ENCODE data around the gene MACROD2.

MACROD2 gene

DNA sequence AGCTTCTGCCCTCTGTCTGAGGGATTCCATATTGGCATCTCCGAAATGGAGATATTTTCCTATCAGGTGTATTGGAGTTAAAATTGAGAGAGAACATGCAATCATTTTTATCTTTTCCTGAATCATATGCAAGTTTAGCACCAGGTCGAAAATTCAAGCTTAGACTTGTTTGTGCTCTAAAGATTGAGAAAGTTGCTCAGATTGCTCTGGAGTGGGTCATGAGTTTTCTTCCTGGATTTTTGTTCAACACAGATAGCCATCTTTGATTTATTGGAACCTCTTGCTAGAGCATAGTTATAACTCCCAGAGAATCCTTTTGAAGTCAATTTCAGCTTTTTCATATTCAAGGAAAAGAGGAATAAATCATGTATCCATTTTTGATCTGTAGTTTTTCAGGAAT lies 715.6 kb downstream of the MACROD2 start:
- DNase-seq (ENCODE audit: low spot score), result no peak

GRCh38 chr20:14711652-14712051 lies 716.3 kb downstream of the MACROD2 start:
- DNase-seq (ENCODE audit: low spot score), result no peak

- no peak for DNase-seq (ENCODE audit: low spot score)
Measured at GRCh38 chr20:14712302-14712739, 717.0 kb downstream of the MACROD2 start.

GRCh38 chr20:14715400-14715799 lies 720.1 kb downstream of the MACROD2 start:
- no peak for DNase-seq (ENCODE audit: low spot score)

- no peak for DNase-seq (ENCODE audit: low spot score)
Measured at GRCh38 chr20:14716351-14716801, 721.1 kb downstream of the MACROD2 start.

- no peak for DNase-seq (ENCODE audit: low spot score)
Measured at GRCh38 chr20:14717134-14717999, 722.1 kb downstream of the MACROD2 start.

- peak; percentile 66 for DNase-seq (ENCODE audit: low spot score)
Measured at GRCh38 chr20:14720251-14720650, 724.9 kb downstream of the MACROD2 start.

GRCh38 chr20:14721926-14722452 lies 726.7 kb downstream of the MACROD2 start:
- no peak for DNase-seq (ENCODE audit: low spot score)

- DNase-seq (ENCODE audit: low spot score), result no peak
Measured at GRCh38 chr20:14723614-14724013, 728.3 kb downstream of the MACROD2 start.

- DNase-seq (ENCODE audit: low spot score), result no peak
Measured at GRCh38 chr20:14724036-14724435, 728.7 kb downstream of the MACROD2 start.

- no peak for DNase-seq (ENCODE audit: low spot score)
Measured at GRCh38 chr20:14724468-14724867, 729.2 kb downstream of the MACROD2 start.

DNA sequence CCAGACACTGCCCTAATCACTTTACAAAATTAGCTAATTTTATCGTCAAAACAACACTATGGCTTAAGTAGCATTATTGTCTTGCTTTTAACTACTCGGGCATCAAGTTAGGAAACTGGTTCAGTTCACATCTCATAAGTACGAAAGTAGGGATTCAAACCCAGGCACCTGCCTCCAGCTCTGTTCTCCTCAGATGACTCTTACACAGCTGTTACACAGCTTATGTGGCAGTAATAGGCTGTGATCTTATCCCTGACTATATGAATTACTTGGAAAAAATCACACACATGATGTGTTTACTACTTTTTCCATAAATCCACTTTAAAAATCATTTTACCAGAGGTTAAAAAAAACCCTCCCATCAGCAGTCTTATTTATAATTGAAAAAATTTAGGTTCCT lies 731.3 kb downstream of the MACROD2 start:
- no peak for DNase-seq (ENCODE audit: low spot score)

- no peak for DNase-seq (ENCODE audit: low spot score)
Measured at GRCh38 chr20:14727485-14728150, 732.3 kb downstream of the MACROD2 start.

DNA sequence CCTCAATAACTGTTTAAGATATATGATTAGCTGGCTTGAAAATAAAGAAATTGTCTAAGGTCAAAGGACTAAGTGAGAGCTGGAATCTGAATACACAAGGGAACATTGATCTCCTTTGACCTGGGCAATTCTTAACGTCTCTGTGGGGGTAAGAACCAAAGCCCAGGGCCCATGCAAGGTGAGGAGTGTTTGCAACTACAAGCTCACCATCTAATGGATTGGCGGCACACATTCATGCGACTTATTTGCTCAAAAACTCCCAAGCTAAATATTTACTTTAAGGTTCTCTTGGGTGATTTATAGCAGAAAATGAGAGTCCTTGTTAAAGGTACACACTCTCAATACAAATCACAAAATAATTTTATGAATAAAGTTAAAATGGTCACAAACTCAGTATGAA lies 734.1 kb downstream of the MACROD2 start:
- no peak for DNase-seq (ENCODE audit: low spot score)

- DNase-seq (ENCODE audit: low spot score), result no peak
Measured at GRCh38 chr20:14732343-14732742, 737.0 kb downstream of the MACROD2 start.

DNA sequence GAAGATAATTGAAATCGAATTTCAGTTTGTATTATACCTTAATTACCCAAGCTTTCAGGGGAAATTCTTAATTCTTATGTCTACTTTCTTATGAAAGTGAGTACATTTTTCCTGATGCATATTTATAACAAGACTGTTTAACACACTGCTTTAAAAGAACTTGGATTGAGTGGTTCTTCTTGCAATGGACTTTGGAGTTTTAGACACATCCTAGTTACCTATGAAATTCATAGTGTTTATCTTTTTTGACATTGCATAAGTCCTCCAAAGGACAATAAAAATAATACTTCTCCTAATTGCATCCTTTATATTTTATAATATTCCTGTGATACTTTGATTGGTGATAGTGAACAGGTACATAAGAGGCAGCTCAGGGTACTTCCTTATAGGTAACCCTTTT lies 737.7 kb downstream of the MACROD2 start:
- no peak for DNase-seq (ENCODE audit: low spot score)

DNA sequence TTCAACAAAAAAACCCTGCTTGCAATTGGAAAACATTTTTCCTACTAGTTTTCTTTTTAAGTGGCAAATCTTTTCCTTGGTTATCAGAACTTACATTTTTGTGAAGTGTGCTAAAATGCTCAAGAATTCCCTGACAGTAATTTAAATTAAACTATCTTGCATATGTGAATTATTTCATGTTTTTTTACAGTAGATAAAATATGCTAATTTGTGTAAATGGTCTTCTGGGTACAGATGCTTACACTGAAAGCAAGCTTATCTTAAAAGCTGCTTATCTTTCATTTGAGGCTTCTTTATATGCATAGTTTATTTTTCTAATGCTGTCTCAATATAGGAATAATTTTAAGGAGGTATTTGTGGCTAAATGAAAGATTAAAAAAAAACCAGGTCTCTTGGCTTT lies 745.1 kb downstream of the MACROD2 start:
- no peak for DNase-seq (ENCODE audit: low spot score)

DNA sequence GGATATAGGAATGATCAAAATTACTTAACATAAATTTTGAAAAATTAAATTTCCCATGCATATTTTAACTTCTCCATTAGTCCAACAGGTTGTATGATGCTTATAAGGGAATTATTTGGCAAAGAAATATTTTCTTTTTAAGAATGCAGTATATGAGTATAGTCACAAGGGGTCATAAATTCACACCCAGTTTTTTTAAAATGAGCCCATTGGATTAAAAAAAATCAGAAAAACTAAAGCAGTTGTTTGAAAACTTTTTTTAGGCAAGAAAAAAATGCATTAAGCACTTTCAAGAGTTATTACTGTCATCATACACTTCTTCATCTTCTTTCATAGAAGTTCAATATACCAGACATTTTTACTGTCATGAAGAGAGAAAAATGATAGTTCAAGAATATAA lies 746.3 kb downstream of the MACROD2 start:
- no peak for DNase-seq (ENCODE audit: low spot score)

- no peak for DNase-seq (ENCODE audit: low spot score)
Measured at GRCh38 chr20:14744723-14745122, 749.4 kb downstream of the MACROD2 start.

DNA sequence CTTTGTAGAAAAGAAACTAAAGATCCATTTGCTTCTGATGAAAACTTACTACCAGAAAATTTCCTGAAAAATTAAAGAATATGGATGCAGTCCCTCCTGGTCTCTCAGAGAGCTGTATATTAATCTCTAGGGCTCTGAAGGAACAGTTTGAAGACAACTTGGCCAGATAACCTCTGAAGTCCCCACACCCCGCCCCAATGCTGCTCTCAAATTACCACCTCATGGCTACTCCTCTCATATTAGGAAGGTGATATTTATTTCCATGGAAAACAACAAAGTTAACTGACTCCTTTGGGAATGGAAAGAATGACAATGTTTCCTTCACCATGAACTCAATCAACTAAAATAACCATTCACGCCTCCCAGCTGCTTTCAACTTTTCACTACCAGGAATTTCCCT lies 750.5 kb downstream of the MACROD2 start:
- no peak for DNase-seq (ENCODE audit: low spot score)

GRCh38 chr20:14751191-14751590 lies 755.9 kb downstream of the MACROD2 start:
- DNase-seq (ENCODE audit: low spot score), result no peak

GRCh38 chr20:14757728-14758127 lies 762.4 kb downstream of the MACROD2 start:
- no peak for DNase-seq (ENCODE audit: low spot score)

DNA sequence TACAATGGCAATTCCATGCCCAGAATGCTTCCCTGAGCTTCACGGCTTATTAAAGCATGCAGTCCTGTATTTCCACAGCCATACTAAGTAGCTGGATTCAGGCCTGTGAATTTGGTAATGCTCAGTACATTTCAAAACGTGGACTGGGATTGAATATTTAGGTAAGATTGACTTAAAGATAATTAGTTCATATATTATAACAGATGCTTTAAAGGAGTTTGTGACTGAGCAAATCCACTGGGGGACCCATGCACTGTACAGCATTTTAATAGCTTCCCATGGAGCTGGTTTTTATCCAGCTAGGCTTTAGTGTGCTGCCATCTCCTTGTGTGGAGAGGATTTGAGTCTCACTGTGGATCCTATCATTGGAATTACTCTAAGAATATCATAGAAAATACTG lies 763.0 kb downstream of the MACROD2 start:
- DNase-seq (ENCODE audit: low spot score), result no peak

Data from kidney capillary endothelial cell (primary cell).